ENCODE measurements around the gene LAMC1. TPM values are rescaled to one million over a fixed set of nuclear protein-coding genes. Genes with fewer than 3 reads are reported as not detected.

Gene LAMC1
- total RNA-seq, 1 donor from 2014 or later, result 140 TPM

DNA sequence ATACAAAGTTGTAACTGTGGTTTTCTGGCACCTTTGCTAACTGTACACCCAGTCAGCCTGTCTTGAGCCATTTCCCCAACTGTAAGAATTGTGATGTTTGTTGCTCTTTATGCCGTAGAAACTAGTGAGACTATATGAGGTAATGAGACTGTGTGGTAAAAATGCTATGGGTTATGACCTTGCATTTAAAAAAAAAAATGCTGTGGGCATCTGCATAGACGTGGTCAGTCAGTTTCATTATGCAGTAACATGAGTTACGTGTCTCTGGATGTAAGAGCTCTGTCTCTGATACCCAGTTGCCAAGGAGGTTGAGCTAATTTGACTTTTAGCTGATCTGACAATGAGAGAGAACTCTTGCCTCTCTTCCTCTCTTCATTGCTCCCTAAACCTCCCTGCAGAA, 82.2 kb downstream of the LAMC1 start:
- DNase-seq (ENCODE audit: low spot score), result no peak

DNA sequence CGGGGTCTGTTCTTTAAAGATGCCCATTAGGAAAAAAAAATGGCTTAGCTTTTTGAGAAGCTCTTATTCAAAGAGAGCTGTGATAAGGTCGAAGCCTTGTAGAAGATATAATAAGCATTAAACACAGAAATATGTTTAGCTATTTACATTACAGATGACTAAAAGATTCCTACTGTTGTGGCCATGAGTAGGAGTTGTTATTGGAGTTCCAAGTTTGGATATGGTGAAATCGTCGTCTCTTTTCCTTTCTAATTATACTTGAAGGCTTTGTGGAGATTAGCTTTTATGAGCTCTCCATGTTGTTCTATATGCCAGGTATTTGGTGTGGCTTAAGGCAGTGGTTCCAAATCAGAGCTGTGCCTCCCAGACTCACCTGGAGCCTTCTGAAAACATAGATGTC, 82.9 kb downstream of the LAMC1 start:
- no peak for DNase-seq (ENCODE audit: low spot score)

DNA sequence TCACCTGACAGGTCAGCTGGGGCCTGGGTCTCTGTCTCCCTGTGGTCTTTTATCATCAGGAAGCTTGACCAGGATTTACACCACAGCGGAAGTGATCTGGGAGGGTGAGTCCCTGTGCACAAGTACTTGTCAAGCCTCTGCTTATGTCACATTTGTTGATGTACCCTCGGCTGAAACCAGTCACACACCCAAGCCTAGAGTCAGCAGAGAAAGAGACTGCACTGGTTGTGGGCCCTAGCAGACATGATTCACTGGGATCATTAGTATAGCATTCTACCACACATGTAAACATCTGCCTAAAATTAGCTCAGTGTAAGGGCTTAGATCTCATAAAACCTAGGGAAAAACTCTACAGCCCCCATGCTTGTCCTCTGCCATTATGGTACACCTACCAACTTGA, 83.5 kb downstream of the LAMC1 start:
- DNase-seq (ENCODE audit: low spot score), result no peak

DNA sequence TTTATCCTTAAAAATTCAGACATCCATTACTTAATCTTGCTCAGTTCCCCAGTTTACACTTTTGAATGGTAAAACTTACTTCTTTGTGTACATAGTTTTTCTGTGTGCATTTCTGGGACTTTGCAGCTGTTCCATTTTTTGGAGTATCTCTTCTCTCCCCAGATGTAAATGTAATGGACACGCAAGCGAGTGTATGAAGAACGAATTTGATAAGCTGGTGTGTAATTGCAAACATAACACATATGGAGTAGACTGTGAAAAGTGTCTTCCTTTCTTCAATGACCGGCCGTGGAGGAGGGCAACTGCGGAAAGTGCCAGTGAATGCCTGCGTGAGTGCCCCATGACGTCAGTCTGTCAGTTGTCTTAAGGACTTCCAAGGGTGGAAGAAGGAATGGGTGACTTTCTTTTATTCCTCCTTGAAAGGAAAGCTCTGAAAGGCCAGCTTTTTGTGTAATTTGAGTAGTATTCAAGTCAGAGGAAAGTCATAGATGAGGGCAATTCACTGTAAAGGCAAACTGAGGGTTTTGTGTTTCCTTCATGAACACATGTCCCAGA, 87.2 kb downstream of the LAMC1 start:
- no peak for DNase-seq (ENCODE audit: low spot score)

DNA sequence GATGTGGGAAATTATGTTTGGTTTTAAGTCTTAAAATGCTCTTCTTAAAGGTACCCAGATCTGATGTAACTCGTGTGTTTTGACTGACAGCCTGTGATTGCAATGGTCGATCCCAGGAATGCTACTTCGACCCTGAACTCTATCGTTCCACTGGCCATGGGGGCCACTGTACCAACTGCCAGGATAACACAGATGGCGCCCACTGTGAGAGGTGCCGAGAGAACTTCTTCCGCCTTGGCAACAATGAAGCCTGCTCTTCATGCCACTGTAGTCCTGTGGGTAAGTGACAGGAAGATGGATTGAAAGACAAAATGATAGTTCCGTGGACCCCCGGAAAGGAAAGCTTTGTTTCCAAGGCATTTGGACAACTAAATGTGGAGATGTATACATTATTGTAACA, 91.2 kb downstream of the LAMC1 start:
- no peak for DNase-seq (ENCODE audit: low spot score)

DNA sequence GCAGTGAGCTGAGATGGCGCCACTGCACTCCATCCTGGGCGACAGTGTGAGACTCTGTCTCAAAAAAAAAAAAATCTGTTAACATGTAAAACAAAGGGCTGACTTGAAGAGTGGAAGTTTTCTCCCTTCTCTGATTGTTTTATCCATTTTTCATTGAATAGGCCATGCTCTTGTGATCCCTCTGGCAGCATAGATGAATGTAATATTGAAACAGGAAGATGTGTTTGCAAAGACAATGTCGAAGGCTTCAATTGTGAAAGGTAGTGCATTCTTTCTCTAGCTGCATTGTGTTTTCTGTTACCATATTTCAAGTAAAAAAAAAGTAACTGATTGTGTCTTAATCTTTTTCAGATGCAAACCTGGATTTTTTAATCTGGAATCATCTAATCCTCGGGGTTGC, 93.2 kb downstream of the LAMC1 start:
- no peak for DNase-seq (ENCODE audit: low spot score)

DNA sequence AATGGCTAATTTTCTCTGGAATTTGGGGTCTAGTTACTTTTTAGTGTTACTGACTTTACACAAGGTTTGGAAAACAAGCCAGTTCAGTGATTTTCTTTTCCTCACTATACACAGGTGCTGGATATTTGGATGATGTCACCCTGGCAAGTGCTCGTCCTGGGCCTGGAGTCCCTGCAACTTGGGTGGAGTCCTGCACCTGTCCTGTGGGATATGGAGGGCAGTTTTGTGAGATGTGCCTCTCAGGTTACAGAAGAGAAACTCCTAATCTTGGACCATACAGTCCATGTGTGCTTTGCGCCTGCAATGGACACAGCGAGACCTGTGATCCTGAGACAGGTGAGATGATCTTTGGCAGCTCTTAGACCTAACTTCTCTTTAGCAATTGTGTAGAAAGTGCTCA, 98.4 kb downstream of the LAMC1 start:
- DNase-seq (ENCODE audit: low spot score), result no peak

DNA sequence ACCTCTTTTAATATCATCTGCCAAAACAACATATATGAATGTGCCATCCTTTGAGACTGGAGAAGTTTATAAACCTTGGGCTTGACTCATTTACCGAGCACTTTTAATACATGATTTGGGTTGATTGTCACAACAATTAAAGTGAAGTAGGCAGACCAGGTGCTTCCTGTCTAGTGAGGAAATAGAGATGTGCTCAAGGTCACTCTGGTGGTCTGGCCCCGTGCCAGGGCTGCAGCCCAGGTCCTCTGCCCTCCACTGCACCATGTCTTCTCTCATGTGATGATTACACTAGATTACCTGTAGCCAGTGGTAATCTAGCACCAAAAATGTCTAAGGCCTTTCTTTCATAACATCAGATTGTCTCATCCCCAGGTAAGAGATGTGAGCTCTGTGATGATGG, 101.0 kb downstream of the LAMC1 start:
- no peak for DNase-seq (ENCODE audit: low spot score)

DNA sequence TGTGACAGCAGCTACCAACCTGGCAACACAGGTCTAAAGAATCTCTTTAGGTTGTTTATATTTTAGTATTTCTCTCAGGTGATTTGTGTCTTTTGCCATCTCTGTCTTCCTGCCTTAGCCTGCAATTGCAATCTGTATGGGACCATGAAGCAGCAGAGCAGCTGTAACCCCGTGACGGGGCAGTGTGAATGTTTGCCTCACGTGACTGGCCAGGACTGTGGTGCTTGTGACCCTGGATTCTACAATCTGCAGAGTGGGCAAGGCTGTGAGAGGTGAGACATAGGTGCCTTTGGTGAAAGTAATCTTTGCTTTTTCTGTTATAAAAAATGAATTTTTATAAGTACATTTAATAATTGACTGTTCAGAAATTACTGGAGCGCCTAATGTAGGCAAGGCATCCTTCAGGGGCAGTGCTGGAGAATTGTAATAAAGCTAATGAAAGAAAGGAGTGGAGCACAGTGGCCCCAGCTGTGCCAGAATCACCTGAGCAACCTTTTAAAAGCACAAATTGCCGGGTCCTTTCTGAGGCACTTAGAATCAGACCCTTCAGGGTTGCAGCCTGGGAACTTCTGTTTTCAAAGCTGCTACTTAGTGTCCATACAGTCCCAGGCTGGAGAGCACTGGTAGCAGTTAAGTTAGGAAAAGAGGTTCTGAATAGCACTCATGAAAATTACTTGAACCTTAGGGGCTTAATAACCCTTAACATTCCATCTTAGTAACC, 102.2 kb downstream of the LAMC1 start:
- DNase-seq (ENCODE audit: low spot score), result no peak

DNA sequence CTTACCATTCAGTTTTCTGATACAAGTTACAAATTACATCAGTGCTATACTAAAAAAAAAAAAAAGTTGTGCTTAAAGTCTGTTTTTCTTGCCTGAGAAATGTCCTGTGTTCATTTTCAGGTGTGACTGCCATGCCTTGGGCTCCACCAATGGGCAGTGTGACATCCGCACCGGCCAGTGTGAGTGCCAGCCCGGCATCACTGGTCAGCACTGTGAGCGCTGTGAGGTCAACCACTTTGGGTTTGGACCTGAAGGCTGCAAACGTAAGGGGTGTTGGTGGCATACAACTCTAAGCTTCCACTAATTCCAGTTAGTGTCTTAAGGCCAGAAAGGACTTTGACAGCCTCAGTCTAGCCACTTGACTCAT, 102.8 kb downstream of the LAMC1 start:
- no peak for DNase-seq (ENCODE audit: low spot score)

DNA sequence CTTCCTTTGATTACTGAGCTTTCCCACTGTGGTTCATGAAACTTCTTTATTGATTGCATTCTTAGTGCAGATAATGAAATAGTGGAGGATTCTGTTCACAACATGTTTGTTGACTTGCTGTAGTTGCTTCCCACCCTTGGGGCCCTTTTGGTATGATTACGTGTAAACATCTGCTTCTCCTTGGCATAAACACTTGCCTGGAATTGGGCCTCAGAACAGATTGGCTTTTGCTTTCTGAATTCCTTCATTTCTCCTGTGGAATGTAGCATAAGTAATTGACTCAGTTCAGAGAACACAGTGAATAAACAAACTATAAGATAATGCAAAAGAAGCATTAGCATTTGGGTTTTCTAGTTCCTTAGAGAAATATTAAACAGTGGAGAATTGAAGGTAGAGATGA, 103.3 kb downstream of the LAMC1 start:
- no peak for DNase-seq (ENCODE audit: low spot score)

DNA sequence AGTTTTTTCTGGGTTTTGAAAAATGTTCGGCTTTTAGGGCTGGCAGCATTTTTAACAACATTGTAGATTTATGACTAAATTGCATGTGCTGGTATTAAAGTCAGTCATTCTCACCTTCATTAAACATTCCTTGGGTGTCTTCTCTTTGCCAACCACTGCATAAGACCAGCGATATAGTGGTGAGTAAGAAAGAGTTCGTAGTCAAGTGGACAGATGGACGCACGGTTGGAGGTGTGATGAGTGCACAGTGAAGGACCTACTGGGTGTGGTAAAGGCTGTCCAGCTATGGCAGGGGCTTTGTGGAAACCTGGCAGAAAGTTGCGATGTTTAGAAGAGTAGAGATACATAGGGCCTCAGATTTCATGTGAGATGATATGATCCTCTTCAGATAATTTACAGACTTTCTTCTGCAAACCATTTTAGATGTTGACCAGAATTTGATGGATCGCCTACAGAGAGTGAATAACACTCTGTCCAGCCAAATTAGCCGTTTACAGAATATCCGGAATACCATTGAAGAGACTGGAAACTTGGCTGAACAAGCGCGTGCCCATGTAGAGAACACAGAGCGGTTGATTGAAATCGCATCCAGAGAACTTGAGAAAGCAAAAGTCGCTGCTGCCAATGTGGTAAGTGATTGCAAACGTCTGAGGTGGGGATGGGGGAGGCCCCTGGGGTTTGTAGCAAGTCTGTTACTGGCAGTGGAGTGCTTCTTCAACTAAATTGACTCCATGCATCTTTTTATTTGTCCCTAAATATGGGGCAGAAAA, 106.9 kb downstream of the LAMC1 start:
- no peak for DNase-seq (ENCODE audit: low spot score)

DNA sequence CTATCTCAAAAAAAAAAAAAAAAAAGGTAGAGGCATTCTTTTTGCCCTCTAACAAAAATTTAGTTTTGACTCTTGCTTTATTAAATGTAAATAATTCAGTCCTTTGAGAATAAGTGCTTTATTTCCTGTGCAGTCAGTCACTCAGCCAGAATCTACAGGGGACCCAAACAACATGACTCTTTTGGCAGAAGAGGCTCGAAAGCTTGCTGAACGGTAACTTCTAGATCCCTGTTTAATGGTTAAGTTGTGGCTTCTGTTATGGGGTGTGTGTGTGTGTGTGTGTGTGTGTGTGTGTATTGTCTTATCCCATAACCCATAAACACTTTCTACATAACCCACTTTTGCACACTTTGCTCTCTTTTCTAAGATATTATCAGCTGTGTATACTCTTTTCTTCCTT, 107.9 kb downstream of the LAMC1 start:
- no peak for DNase-seq (ENCODE audit: low spot score)

DNA sequence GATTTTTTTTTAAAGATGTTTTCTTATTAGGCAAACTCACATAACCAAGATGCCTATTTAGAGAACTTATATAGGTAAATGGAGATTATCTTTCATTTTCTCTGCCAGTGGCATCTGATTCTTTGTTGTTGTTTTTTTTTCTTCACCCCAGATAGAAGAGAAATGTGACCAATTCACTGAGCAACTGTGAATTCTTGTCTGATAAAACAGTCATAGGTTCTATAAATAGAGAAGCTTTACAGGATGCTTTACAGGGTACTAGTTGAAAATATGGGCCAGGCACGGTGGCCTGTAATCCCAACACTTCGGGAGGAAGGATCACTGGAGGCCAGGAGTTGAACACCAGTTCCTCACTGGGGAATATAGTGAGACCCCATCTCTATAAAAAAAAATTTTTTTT, 112.1 kb downstream of the LAMC1 start:
- no peak for DNase-seq (ENCODE audit: low spot score)

DNA sequence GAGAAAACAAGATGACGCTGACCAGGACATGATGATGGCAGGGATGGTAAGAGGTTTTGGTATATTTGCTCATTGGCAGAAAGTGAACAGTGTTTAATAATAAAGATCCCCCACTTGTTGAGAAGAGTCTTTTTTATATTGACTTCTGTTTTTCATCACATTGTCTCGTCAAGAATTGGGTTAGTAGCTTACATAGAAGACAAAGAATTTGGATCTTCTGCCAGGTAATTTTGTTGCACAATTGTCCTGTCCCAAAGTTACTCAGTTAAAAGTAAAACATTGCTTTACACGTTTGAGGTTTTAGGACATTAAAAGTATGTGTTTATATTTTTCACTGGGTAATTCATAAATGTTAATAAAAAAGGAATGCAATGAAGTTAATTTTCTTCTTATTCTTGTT, 114.6 kb downstream of the LAMC1 start:
- DNase-seq (ENCODE audit: low spot score), result no peak

DNA sequence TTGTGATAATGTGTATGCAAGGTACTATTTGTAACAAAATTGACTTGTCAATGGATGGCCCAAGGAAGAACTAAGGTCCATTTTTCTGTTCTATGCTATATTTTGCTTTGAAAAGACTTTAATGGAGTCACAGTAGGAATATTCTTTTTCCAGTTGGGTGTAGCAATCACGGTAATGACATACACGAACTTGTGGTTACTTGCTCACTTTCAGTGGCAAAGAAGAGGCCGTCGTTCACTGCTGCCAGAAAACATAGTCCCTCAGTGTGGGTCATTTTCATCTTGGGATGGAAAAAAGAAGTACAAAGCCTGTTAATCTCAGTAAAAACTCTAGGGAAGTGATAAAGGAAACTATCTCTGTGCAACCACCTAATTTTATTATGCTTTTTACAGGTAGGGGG, 115.1 kb downstream of the LAMC1 start:
- DNase-seq (ENCODE audit: low spot score), result no peak

DNA sequence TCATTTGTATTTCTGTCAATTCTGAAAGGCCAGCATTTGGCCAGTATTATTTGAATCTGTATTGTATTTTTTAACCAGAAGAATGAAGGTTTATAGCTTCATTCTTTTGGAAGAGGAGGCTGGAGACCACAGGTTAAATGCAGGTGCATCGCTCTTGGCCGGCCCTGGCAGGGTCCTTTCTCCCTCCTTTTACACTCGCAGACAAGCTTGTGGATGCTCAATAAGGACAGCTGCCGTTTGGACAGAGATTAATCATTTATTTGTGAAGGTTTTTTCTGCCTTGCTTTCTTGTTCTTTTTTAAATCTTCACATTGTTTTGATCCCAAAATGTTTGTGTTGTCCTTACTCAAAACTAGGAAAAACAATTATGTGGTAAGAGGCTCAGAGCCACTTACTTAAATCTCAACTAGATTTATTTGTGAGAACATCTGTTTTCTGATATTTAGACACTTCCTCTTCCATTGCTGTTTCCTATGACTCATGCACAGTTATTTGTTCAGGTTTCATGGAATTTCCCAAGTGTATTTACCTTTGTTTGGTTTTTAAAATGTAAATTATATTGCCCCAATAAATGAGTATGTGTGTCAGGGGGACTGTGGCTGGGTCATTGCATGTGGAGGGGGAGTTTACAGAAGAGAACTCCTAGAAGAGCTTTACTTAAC, 116.2 kb downstream of the LAMC1 start:
- no peak for DNase-seq (ENCODE audit: low spot score)

DNA sequence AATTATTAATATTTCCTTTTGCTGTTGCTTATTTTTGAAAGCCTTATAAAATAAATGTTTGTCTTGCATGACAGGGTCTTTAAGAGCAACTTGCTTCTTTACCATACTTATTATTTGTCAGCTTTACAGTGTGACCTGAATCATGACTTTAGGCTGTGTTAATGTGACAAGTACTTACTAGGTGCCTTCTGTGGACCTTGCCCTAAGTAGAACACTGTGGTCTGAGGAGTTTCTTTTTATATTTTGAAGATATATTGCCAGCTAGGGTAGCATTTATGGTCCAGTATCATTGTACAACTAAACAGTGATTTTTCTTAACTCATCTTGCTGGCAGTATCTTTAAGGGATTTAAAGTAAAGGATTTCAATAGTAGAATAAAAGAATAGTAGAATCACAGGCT, 117.4 kb downstream of the LAMC1 start:
- DNase-seq (ENCODE audit: low spot score), result no peak

DNA sequence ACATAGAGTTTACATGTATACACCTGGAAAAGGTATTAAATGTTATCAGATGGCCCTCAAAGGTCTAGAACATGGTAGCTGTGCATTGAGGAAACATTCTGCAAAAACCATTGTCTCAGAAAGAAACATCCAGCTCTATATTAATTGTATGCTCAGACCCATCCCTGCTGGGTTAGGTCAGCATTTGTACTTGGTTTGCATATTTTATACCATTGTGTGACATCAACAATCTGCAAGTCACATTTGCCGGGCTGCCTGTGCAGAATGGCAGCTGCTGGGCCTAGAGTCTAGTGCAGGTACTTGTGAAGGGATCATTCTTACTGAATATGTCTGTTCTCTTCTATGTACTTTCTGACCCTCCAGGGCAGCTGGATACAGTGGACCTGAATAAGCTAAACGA, 119.0 kb downstream of the LAMC1 start:
- no peak for DNase-seq (ENCODE audit: low spot score)

DNA sequence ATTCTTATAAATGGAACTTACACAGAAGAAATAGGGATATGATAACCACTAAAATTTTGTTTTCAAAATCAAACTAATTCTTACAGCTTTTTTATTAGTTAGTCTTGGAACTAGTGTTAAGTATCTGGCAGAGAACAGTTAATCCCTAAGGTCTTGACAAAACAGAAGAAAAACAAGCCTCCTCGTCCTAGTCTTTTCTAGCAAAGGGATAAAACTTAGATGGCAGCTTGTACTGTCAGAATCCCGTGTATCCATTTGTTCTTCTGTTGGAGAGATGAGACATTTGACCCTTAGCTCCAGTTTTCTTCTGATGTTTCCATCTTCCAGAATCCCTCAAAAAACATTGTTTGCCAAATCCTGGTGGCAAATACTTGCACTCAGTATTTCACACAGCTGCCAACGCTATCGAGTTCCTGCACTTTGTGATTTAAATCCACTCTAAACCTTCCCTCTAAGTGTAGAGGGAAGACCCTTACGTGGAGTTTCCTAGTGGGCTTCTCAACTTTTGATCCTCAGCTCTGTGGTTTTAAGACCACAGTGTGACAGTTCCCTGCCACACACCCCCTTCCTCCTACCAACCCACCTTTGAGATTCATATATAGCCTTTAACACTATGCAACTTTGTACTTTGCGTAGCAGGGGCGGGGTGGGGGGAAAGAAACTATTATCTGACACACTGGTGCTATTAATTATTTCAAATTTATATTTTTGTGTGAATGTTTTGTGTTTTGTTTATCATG, 120.5 kb downstream of the LAMC1 start:
- DNase-seq (ENCODE audit: low spot score), result no peak

DNA sequence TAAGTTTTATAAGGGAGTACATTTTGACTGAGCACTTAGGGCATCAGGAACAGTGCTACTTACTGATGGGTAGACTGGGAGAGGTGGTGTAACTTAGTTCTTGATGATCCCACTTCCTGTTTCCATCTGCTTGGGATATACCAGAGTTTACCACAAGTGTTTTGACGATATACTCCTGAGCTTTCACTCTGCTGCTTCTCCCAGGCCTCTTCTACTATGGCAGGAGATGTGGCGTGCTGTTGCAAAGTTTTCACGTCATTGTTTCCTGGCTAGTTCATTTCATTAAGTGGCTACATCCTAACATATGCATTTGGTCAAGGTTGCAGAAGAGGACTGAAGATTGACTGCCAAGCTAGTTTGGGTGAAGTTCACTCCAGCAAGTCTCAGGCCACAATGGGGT, 121.5 kb downstream of the LAMC1 start:
- no peak for DNase-seq (ENCODE audit: low spot score)

DNA sequence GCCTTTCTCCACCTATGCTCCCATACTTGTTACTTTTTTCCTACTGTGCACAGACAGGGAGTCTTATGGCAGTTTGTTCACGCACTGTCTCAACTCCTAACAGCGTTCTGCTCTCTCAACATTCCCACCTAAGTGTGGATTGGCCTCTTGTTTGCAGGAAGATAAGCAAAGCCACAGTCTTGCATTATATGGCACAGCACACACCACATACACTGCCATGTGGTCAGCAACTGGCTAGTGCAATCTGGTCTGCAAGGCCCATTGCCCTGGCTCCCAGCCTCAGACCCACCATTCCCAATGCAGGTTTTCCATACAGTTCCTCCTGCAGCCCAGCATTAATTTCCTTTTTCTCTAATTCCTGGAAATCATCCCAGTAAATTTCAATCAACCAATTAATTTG, 124.5 kb downstream of the LAMC1 start:
- no peak for DNase-seq (ENCODE audit: low spot score)
